PC-9 (cell line): ENCODE results near the gene PLEKHG7. TPM values are rescaled to one million over a fixed set of nuclear protein-coding genes. Genes with fewer than 3 reads are reported as not detected.

Experiments
- BruUV-seq: library from RNA; stranded (reverse); fragments of 400-500 nt; replicated peaks from 2 replicates; lab custom pipeline; 2021; lab: Mats Ljungman, UMichigan
- CTCF ChIA-PET: fragments of 300-600 bp; sonication (Branson Sonifier 250); formaldehyde crosslinking; loops from one replicate; lab custom pipeline; 2022; ENCODE audit warnings: antibody characterized with exemption; lab: Charles Lee
- POLR2A ChIA-PET: fragments of 300-600 bp; sonication (Branson Sonifier 250); formaldehyde crosslinking; loops from one replicate; lab custom pipeline; 2022; ENCODE audit warnings: antibody characterized with exemption; ENCODE audit not compliant: unreplicated experiment; lab: Charles Lee
- DNase-seq, 2 experiments: peaks; one replicate each; pipeline versions ENCODE4 v3.0.0 to v3.0.0-alpha.2; 2015 to 2022; ENCODE audit warnings: mixed read lengths in 1 of 2
- H2AFZ ChIP-seq: fragments of 200-600 bp; sonication (generic); 2 replicates; pipeline ENCODE4 v1.8.1; 2017; ENCODE audit warnings: antibody characterized with exemption
- H3F3A ChIP-seq: fragments of 200-600 bp; sonication (generic); 2 replicates; pipeline ENCODE4 v1.8.1; 2017; ENCODE audit warnings: antibody characterized with exemption, mild to moderate bottlenecking, low read depth; ENCODE audit not compliant: insufficient read depth
- H3K27ac ChIP-seq: fragments of 200-600 bp; sonication (generic); 2 replicates; pipeline ENCODE4 v1.6.1; 2016; ENCODE audit warnings: mixed run types
- H3K27me3 ChIP-seq: fragments of 200-600 bp; sonication (generic); 2 replicates; pipeline ENCODE4 v1.6.1; 2016; ENCODE audit warnings: low read depth, mixed run types; ENCODE audit not compliant: insufficient read depth
- H3K36me3 ChIP-seq: fragments of 200-600 bp; sonication (generic); 2 replicates; pipeline ENCODE4 v1.6.1; 2016; ENCODE audit warnings: low read depth, mixed run types
- H3K4me1 ChIP-seq: fragments of 200-600 bp; sonication (generic); replicated peaks from 2 replicates; pipeline ENCODE4 v1.6.1; 2016; ENCODE audit warnings: mixed run types; ENCODE audit not compliant: insufficient read depth
- H3K4me2 ChIP-seq: fragments of 200-600 bp; sonication (generic); 2 replicates; pipeline ENCODE4 v1.6.1; 2017; ENCODE audit warnings: mixed run types
- H3K4me3 ChIP-seq: fragments of 200-600 bp; sonication (generic); 2 replicates; pipeline ENCODE4 v1.6.1; 2016; ENCODE audit warnings: mixed run types
- H3K79me2 ChIP-seq: fragments of 200-600 bp; sonication (generic); 2 replicates; pipeline ENCODE4 v1.6.1; 2017; ENCODE audit warnings: low read depth, mixed run types
- H3K9me2 ChIP-seq: fragments of 200-600 bp; sonication (generic); 2 replicates; pipeline ENCODE4 v1.8.1; 2017; ENCODE audit warnings: mild to moderate bottlenecking; ENCODE audit not compliant: insufficient read depth
- H3K9me3 ChIP-seq: fragments of 200-600 bp; sonication (generic); 2 replicates; pipeline ENCODE4 v1.8.1; 2016; ENCODE audit warnings: low read depth; ENCODE audit not compliant: insufficient read depth
- H4K20me1 ChIP-seq: fragments of 200-600 bp; sonication (generic); 2 replicates; pipeline ENCODE4 v1.8.1; 2017; ENCODE audit not compliant: insufficient read depth
- EZH2 ChIP-seq: fragments of 200-600 bp; sonication (generic); IDR thresholded peaks from 2 replicates; pipeline ENCODE4 v1.8.0; 2017; ENCODE audit warnings: antibody characterized with exemption, low read depth
- intact Hi-C: fragments of 100-400 bp; cut with micrococcal nuclease; formaldehyde crosslinking; loops from one replicate; pipeline ENCODE4 v1.10.0; 2022; ENCODE audit not compliant: unreplicated experiment
- total RNA-seq: library from RNA; stranded (reverse); gene quantifications from 2 replicates; pipeline ENCODE4 v1.2.3, GENCODE V29; 2021
- TF ChIP-seq, protein P1 (sequence below): fragments of 200-600 bp; sonication (generic); conservative IDR thresholded peaks from 2 replicates; pipeline ENCODE4 v1.6.1; 2017; ENCODE audit warnings: mixed run types, antibody characterized with exemption, mild to moderate bottlenecking, moderate library complexity

PLEKHG7 gene
- total RNA-seq, 1 experiment from 2014 or later, result not detected

DNA sequence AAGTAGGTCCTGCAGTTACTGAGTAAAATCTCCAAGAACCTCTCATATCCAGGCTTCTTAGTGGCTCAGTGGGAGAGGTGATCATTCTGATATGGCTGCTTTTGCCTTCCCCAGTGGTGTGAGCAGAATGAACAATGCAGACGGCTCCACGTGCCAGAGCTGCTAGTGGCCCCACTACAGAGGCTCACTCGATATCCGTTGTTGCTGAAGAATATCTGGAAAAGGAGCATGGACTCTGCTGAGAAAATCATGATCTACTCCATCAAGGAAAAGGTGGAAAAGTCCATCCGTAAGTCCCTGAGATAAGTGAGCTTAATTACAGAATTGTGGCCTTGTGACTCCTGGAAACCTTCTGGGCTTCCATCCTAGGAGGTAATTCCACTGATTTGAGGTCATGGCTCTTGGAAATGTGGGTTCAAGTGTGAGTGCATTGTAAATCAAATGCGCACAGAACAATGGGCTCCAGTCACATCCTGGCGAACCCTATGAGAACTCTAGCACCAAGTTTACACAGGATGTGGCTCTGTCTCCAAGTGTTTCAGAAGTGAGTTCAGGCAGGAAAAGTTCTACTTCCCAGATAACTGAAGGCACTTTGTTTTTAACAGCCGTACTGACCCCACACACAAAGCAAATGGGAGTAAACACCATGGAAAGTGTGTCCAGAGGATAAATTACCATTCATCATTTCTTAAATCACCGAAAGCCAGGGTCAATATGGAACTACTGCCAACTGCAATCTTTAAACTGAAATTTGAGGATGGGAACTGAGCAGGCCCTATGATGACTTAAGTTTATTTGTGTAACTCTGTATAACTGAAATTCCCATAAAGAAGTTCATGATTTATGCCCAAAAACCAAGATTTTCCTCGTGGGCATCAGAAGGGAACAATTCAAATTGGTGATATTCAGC lies 51.4 kb downstream of the PLEKHG7 start:
- H2AFZ ChIP-seq, result no peak overlapping the region
- H3K4me1 ChIP-seq, result no peaks in the 10 kb centered on the region
- H3K79me2 ChIP-seq, result no peaks in the 10 kb centered on the region
- POLR2A ChIA-PET, result no interaction called here
- CTCF ChIA-PET, result no interaction called here
- H3K9me2 ChIP-seq, result no peaks in the 10 kb centered on the region
- H3F3A ChIP-seq, result no peaks in the 10 kb centered on the region
- no peak overlapping the region for H3K27ac ChIP-seq
- no peak for TF ChIP-seq EZH2
- TF ChIP-seq, protein P1, sequence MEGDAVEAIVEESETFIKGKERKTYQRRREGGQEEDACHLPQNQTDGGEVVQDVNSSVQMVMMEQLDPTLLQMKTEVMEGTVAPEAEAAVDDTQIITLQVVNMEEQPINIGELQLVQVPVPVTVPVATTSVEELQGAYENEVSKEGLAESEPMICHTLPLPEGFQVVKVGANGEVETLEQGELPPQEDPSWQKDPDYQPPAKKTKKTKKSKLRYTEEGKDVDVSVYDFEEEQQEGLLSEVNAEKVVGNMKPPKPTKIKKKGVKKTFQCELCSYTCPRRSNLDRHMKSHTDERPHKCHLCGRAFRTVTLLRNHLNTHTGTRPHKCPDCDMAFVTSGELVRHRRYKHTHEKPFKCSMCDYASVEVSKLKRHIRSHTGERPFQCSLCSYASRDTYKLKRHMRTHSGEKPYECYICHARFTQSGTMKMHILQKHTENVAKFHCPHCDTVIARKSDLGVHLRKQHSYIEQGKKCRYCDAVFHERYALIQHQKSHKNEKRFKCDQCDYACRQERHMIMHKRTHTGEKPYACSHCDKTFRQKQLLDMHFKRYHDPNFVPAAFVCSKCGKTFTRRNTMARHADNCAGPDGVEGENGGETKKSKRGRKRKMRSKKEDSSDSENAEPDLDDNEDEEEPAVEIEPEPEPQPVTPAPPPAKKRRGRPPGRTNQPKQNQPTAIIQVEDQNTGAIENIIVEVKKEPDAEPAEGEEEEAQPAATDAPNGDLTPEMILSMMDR, result no peak
- no TSS peak for BruUV-seq
- no peak overlapping the region for H3K4me2 ChIP-seq
- H4K20me1 ChIP-seq, result no peaks in the 10 kb centered on the region
- H3K27me3 ChIP-seq, result no peaks in the 10 kb centered on the region
- intact Hi-C loops, result no loop called here
- no peaks in the 10 kb centered on the region for H3K36me3 ChIP-seq
- H3K9me3 ChIP-seq, result no peaks in the 10 kb centered on the region
- no peak for DNase-seq
- H3K4me3 ChIP-seq, result no peak overlapping the region

DNA sequence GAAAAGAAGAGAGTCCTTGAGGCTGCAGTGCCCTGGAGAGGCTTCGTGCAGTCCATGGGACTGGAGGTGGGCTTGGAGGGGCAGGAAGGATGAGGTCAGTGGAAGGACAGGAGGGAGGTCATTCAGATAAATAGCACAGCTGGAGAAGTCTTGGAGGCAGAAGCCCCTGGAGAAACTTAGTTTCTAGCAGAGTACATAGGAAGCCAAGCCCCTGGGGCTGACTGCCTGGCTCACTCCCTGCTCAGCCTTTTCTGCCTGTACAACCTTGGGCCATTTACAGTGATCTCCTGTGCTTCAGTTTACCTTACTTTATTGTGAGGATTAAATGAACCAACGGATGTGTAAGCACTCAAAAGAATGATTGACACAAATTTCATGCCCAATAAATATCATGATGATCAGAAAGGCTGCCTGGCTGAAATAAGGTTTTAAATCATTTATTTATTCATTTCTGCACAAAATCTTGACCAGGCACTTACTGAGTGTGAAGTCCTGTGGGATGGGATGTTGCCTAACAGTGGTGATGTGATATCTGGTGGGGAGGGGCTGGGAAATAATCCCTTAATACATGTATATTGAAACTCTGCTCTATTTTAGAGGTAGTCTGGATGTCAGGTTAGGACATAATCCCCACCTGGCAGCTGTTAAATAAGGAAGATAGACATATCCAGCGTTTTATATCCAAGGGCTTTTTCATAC lies 54.3 kb downstream of the PLEKHG7 start:
- H3F3A ChIP-seq, result no peaks in the 10 kb centered on the region; the same call in 1 of the 2 replicates
- no peaks in the 10 kb centered on the region for H3K27me3 ChIP-seq
- H3K9me2 ChIP-seq, result no peaks in the 10 kb centered on the region
- ChIA-PET POLR2A (no interaction called here), CTCF (no interaction called here)
- H3K9me3 ChIP-seq, result no peaks in the 10 kb centered on the region
- DNase-seq, result no peak
- no TSS peak for BruUV-seq
- H3K27ac ChIP-seq, result no peak overlapping the region
- H3K4me3 ChIP-seq, result no peak overlapping the region
- no peak for TF ChIP-seq EZH2
- TF ChIP-seq, protein P1, result no peak
- no peaks in the 10 kb centered on the region for H3K36me3 ChIP-seq
- H3K4me2 ChIP-seq, result no peak overlapping the region
- H3K79me2 ChIP-seq, result no peaks in the 10 kb centered on the region
- no peaks in the 10 kb centered on the region for H4K20me1 ChIP-seq
- H2AFZ ChIP-seq, result no peak overlapping the region
- peaks cover 7% of the 10 kb centered on the region for H3K4me1 ChIP-seq
- intact Hi-C loops, result no loop called here

DNA sequence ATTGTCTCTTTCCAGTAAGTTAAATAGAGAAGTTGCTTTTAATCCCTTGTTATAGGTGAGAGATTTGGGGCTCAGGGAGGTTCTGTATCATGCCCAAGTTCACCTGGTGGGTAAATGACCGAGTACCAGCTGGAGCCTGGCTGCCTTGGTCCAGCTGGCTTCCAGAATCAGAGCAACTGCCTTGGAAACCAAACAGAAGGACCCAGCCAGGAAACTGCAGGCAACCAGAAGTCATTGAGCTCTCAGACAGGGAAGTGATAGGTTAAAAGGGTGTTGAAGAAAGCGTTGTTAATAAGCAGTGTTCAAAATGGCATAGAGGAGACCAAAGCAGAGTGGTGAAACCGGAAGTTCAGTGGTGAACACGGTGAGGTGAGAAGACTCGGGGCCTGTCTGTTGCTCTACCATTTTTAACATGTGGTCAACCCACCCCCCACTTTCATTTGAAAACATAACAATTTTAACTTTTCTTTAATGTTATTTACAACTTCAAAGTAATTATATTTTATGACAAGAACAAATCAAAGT lies 54.9 kb downstream of the PLEKHG7 start:
- no TSS peak for BruUV-seq
- Histone ChIP-seq H3K27ac (no peak overlapping the region), H3K27me3 (no peaks in the 10 kb centered on the region), H3K4me2 (no peak overlapping the region), H2AFZ (no peak overlapping the region), H3K9me3 (no peaks in the 10 kb centered on the region), H3K36me3 (no peaks in the 10 kb centered on the region), H4K20me1 (no peaks in the 10 kb centered on the region), H3K9me2 (no peaks in the 10 kb centered on the region), H3F3A (no peaks in the 10 kb centered on the region; the same call in 1 of the 2 replicates), H3K4me1 (peaks cover 7% of the 10 kb centered on the region), H3K4me3 (no peak overlapping the region), H3K79me2 (no peaks in the 10 kb centered on the region)
- no peak for TF ChIP-seq EZH2
- TF ChIP-seq, protein P1, result no peak
- ChIA-PET POLR2A (interaction anchor here (0.6 kb wide), 1 partner anchor 1864 kb away, joined by 3 read pairs; no protein-coding TSS in a partner anchor), CTCF (no interaction called here)
- intact Hi-C loops, result no loop called here
- no peak for DNase-seq
